Immature natural killer cell (primary cell): Measurements from ENCODE around the gene IMMP2L. TPM values are rescaled to one million over a fixed set of nuclear protein-coding genes. Genes with fewer than 3 reads are reported as not detected.

Source experiments
- DNase-seq, 3 donors: peaks; one replicate each; pipeline ENCODE4 v3.0.0; 2022; ENCODE audit warnings: mixed read lengths in 1 of 3
- H3K27ac Mint-ChIP-seq, 6 donors: one replicate each; pipeline ENCODE4 v1.8.0; 2020; ENCODE audit warnings: mixed read lengths in 6 of 6, mild to moderate bottlenecking in 5 of 6, inconsistent platforms in 4 of 6, moderate library complexity in 3 of 6
- H3K27me3 Mint-ChIP-seq, 3 donors: one replicate each; pipeline ENCODE4 v1.8.0; 2020 to 2021; ENCODE audit warnings: low read depth in 3 of 3, mild to moderate bottlenecking in 3 of 3, mixed read lengths in 3 of 3, moderate library complexity in 3 of 3, inconsistent platforms in 1 of 3
- H3K36me3 Mint-ChIP-seq, 3 donors: one replicate each; pipeline ENCODE4 v1.8.0; 2020; ENCODE audit warnings: mixed read lengths in 3 of 3, inconsistent platforms in 2 of 3, mild to moderate bottlenecking in 2 of 3
- H3K4me1 Mint-ChIP-seq, 2 donors: one replicate each; pipeline ENCODE4 v1.8.0; 2020; ENCODE audit warnings: inconsistent platforms in 2 of 2, mild to moderate bottlenecking in 2 of 2, mixed read lengths in 2 of 2, moderate library complexity in 1 of 2
- H3K4me3 Mint-ChIP-seq, 5 donors: one replicate each; pipeline ENCODE4 v1.8.0; 2020; ENCODE audit warnings: mild to moderate bottlenecking in 5 of 5, mixed read lengths in 5 of 5, inconsistent platforms in 3 of 5, moderate library complexity in 3 of 5
- H3K9me3 Mint-ChIP-seq, 6 donors: one replicate each; pipeline ENCODE4 v1.8.0; 2020; ENCODE audit warnings: mild to moderate bottlenecking in 6 of 6, mixed read lengths in 6 of 6, inconsistent platforms in 4 of 6, moderate library complexity in 3 of 6
- polyA plus RNA-seq, 3 donors: library from polyadenylated mRNA; unstranded; fragments of 300-500 nt; fragmentation: Illumina TruSeq; gene quantifications; one replicate each; pipeline ENCODE4 v1.2.3, GENCODE V29; 2021

Gene IMMP2L
- polyA plus RNA-seq, 3 donors from 2014 or later, result 17.0 to 20.7 TPM; not detected in 1

- H3K4me3 Mint-ChIP-seq, result no peak overlapping the region
- peaks cover 0 to 2% (median 0%) of the 10 kb centered on the region in 3 donors for H3K27me3 Mint-ChIP-seq
- no peak overlapping the region for H3K27ac Mint-ChIP-seq
- H3K9me3 Mint-ChIP-seq, result peaks cover 0 to 3% (median 0%) of the 10 kb centered on the region in 6 donors
- no peaks in the 10 kb centered on the region for H3K36me3 Mint-ChIP-seq
- no peaks in the 10 kb centered on the region for H3K4me1 Mint-ChIP-seq
- no peak for DNase-seq
Observed at GRCh38 chr7:111098011-111098925, 464.0 kb downstream of the IMMP2L start.

GRCh38 chr7:111096997-111097396 is 465.3 kb downstream of the IMMP2L start:
- Mint-ChIP-seq H3K9me3 (no peaks in the 10 kb centered on the region), H3K4me3 (no peak overlapping the region), H3K4me1 (peaks cover 3 to 7% of the 10 kb centered on the region in 2 donors), H3K36me3 (no peaks in the 10 kb centered on the region), H3K27ac (no peak overlapping the region), H3K27me3 (peaks cover 0 to 2% (median 0%) of the 10 kb centered on the region in 3 donors)
- no peak for DNase-seq

GRCh38 chr7:111094419-111094818 is 467.9 kb downstream of the IMMP2L start:
- Mint-ChIP-seq H3K27me3 (peaks cover 0 to 2% (median 0%) of the 10 kb centered on the region in 3 donors), H3K4me1 (peaks cover 3 to 7% of the 10 kb centered on the region in 2 donors), H3K36me3 (no peaks in the 10 kb centered on the region), H3K4me3 (no peak overlapping the region), H3K27ac (no peak overlapping the region), H3K9me3 (no peaks in the 10 kb centered on the region)
- DNase-seq, result no peak

GRCh38 chr7:111093496-111093895 is 468.8 kb downstream of the IMMP2L start:
- H3K4me3 Mint-ChIP-seq, result no peak overlapping the region
- H3K4me1 Mint-ChIP-seq, result peaks cover 3 to 7% of the 10 kb centered on the region in 2 donors
- no peak overlapping the region for H3K27ac Mint-ChIP-seq
- no peaks in the 10 kb centered on the region for H3K9me3 Mint-ChIP-seq
- H3K27me3 Mint-ChIP-seq, result peaks cover 0 to 2% (median 0%) of the 10 kb centered on the region in 3 donors
- no peak for DNase-seq
- no peaks in the 10 kb centered on the region for H3K36me3 Mint-ChIP-seq

- H3K36me3 Mint-ChIP-seq, result no peaks in the 10 kb centered on the region
- H3K27ac Mint-ChIP-seq, result no peak overlapping the region
- peaks cover 3 to 7% of the 10 kb centered on the region in 2 donors for H3K4me1 Mint-ChIP-seq
- DNase-seq, result no peak
- H3K4me3 Mint-ChIP-seq, result no peak overlapping the region
- peaks cover 0 to 2% (median 0%) of the 10 kb centered on the region in 3 donors for H3K27me3 Mint-ChIP-seq
- no peaks in the 10 kb centered on the region for H3K9me3 Mint-ChIP-seq
Observed at GRCh38 chr7:111092406-111093236, 469.7 kb downstream of the IMMP2L start.

- no peak overlapping the region for H3K4me3 Mint-ChIP-seq
- H3K27me3 Mint-ChIP-seq, result no peaks in the 10 kb centered on the region
- peaks cover 3 to 7% of the 10 kb centered on the region in 2 donors for H3K4me1 Mint-ChIP-seq
- DNase-seq, result no peak
- H3K27ac Mint-ChIP-seq, result no peak overlapping the region
- no peaks in the 10 kb centered on the region for H3K36me3 Mint-ChIP-seq
- H3K9me3 Mint-ChIP-seq, result no peaks in the 10 kb centered on the region
Observed at GRCh38 chr7:111091593-111092358, 470.5 kb downstream of the IMMP2L start.

GRCh38 chr7:111090846-111091245 is 471.4 kb downstream of the IMMP2L start, which contains the start of gene LRRN3:
LRRN3 (plus strand) TSS chr7:111091127; CDS start chr7:111122773, 31,646 bp downstream.
- no peak for DNase-seq
- Mint-ChIP-seq H3K27ac (no peak within 1 kb of the TSS), H3K4me1 (peaks cover 3 to 7% of the 10 kb centered on the region in 2 donors), H3K4me3 (no peak within 1 kb of the TSS), H3K27me3 (no peaks in the 10 kb centered on the region), H3K9me3 (no peaks in the 10 kb centered on the region), H3K36me3 (no peaks in the 10 kb centered on the region)

GRCh38 chr7:111089822-111090426 is 472.4 kb downstream of the IMMP2L start:
- H3K27ac Mint-ChIP-seq, result no peak overlapping the region
- peak in 1 of 3 donors; percentile 10 for DNase-seq
- H3K27me3 Mint-ChIP-seq, result no peaks in the 10 kb centered on the region
- H3K4me1 Mint-ChIP-seq, result peaks cover 3 to 7% of the 10 kb centered on the region in 2 donors
- H3K36me3 Mint-ChIP-seq, result no peaks in the 10 kb centered on the region
- no peak overlapping the region for H3K4me3 Mint-ChIP-seq
- H3K9me3 Mint-ChIP-seq, result no peaks in the 10 kb centered on the region

GRCh38 chr7:111088328-111088727 is 474.0 kb downstream of the IMMP2L start:
- no peak for DNase-seq
- H3K9me3 Mint-ChIP-seq, result no peaks in the 10 kb centered on the region
- H3K27me3 Mint-ChIP-seq, result no peaks in the 10 kb centered on the region
- H3K4me3 Mint-ChIP-seq, result no peak overlapping the region
- H3K4me1 Mint-ChIP-seq, result peaks cover 12 to 16% of the 10 kb centered on the region in 2 donors
- H3K27ac Mint-ChIP-seq, result no peak overlapping the region
- H3K36me3 Mint-ChIP-seq, result no peaks in the 10 kb centered on the region

GRCh38 chr7:111086532-111086931 is 475.8 kb downstream of the IMMP2L start:
- H3K9me3 Mint-ChIP-seq, result no peaks in the 10 kb centered on the region
- no peak for DNase-seq
- no peaks in the 10 kb centered on the region for H3K36me3 Mint-ChIP-seq
- H3K4me3 Mint-ChIP-seq, result no peak overlapping the region
- no peaks in the 10 kb centered on the region for H3K27me3 Mint-ChIP-seq
- peaks cover 21 to 27% of the 10 kb centered on the region in 2 donors for H3K4me1 Mint-ChIP-seq
- no peak overlapping the region for H3K27ac Mint-ChIP-seq

- Mint-ChIP-seq H3K4me3 (no peak overlapping the region), H3K27me3 (no peaks in the 10 kb centered on the region), H3K9me3 (no peaks in the 10 kb centered on the region), H3K27ac (no peak overlapping the region), H3K36me3 (no peaks in the 10 kb centered on the region), H3K4me1 (peaks cover 22 to 29% of the 10 kb centered on the region in 2 donors)
- no peak for DNase-seq
Observed at GRCh38 chr7:111085356-111085755, 476.9 kb downstream of the IMMP2L start.

GRCh38 chr7:111083413-111083812 is 478.9 kb downstream of the IMMP2L start:
- Mint-ChIP-seq H3K4me3 (peak overlapping the region in 3 of 5 donors; percentile 5 to 26 (median 17)), H3K27ac (peak overlapping the region in 4 of 6 donors; percentile 11 to 70 (median 49)), H3K36me3 (no peaks in the 10 kb centered on the region), H3K9me3 (no peaks in the 10 kb centered on the region), H3K27me3 (no peaks in the 10 kb centered on the region), H3K4me1 (peaks cover 22 to 29% of the 10 kb centered on the region in 2 donors)
- peak; percentile 27 to 39 (median 31) for DNase-seq

GRCh38 chr7:111082351-111082750 is 479.9 kb downstream of the IMMP2L start:
- no peaks in the 10 kb centered on the region for H3K36me3 Mint-ChIP-seq
- H3K27me3 Mint-ChIP-seq, result no peaks in the 10 kb centered on the region
- H3K4me3 Mint-ChIP-seq, result peak overlapping the region in 2 of 5 donors; percentile 12 to 20
- no peaks in the 10 kb centered on the region for H3K9me3 Mint-ChIP-seq
- H3K27ac Mint-ChIP-seq, result no peak overlapping the region
- peaks cover 22 to 29% of the 10 kb centered on the region in 2 donors for H3K4me1 Mint-ChIP-seq
- no peak for DNase-seq
